Keratinocyte (primary cell): ENCODE data around the gene ATP5F1E. TPM values are rescaled to one million over a fixed set of nuclear protein-coding genes. Genes with fewer than 3 reads are reported as not detected.

Experiments
- DNase-seq: peaks from one replicate; pipeline ENCODE4 v3.0.0-alpha.2; 2011; ENCODE audit warnings: low read depth, missing footprints, low spot score
- FAIRE-seq: peaks from 2 replicates; lab custom pipeline; 2011; peaks lifted over from hg19 to GRCh38; lab: Jason Lieb, UNC
- H2AFZ ChIP-seq: 2 replicates; pipeline ENCODE4 v1.6.0; 2012; ENCODE audit warnings: low read length, control low read depth, inconsistent platforms; ENCODE audit not compliant: control insufficient read depth
- H3K27ac ChIP-seq: 2 replicates; pipeline ENCODE4 v1.5.1; 2011; ENCODE audit warnings: low read length; ENCODE audit not compliant: control insufficient read depth, insufficient read depth
- H3K27me3 ChIP-seq: 3 replicates; pipeline ENCODE4 v1.6.0; 2011; ENCODE audit warnings: low read length; ENCODE audit not compliant: control insufficient read depth, insufficient read depth; ENCODE audit errors: extremely low read depth
- H3K36me3 ChIP-seq, 2 experiments: 2 replicates in 1 of 2; 3 replicates in 1 of 2; pipeline ENCODE4 v1.5.1; 2011; ENCODE audit warnings: low read length in 2 of 2, mild to moderate bottlenecking in 1 of 2; ENCODE audit not compliant: control insufficient read depth in 2 of 2, insufficient read depth in 2 of 2; ENCODE audit errors: extremely low read depth in 1 of 2
- H3K4me1 ChIP-seq: 3 replicates; pipeline ENCODE4 v1.5.1; 2011; ENCODE audit warnings: low read length; ENCODE audit not compliant: control insufficient read depth, insufficient read depth; ENCODE audit errors: extremely low read depth
- H3K4me2 ChIP-seq: 3 replicates; pipeline ENCODE4 v1.6.0; 2011; ENCODE audit warnings: low read depth, low read length; ENCODE audit not compliant: control insufficient read depth, insufficient read depth; ENCODE audit errors: extremely low read depth
- H3K4me3 ChIP-seq, 3 experiments: fragments of 200-600 bp in 1 of 3; sonication (generic) in 1 of 3; 2 replicates in 2 of 3; 3 replicates in 1 of 3; pipeline ENCODE4 v1.5.1; 2011 to 2016; ENCODE audit warnings: low read length in 3 of 3, mild to moderate bottlenecking in 3 of 3, control low read depth in 2 of 3, inconsistent platforms in 1 of 3, low read depth in 1 of 3, mixed read lengths in 1 of 3, mixed run types in 1 of 3, moderate library complexity in 1 of 3; ENCODE audit not compliant: control insufficient read depth in 2 of 3, insufficient read depth in 2 of 3; ENCODE audit errors: extremely low read depth in 1 of 3
- H3K79me2 ChIP-seq: 2 replicates; pipeline ENCODE4 v1.6.0; 2012; ENCODE audit warnings: low read length; ENCODE audit not compliant: control insufficient read depth, insufficient read depth
- H3K9ac ChIP-seq: 3 replicates; pipeline ENCODE4 v1.6.0; 2011; ENCODE audit warnings: low read length; ENCODE audit not compliant: control insufficient read depth, insufficient read depth; ENCODE audit errors: extremely low read depth
- H3K9me1 ChIP-seq: 3 replicates; pipeline ENCODE4 v1.6.0; 2011; ENCODE audit warnings: low read length; ENCODE audit not compliant: control insufficient read depth, insufficient read depth; ENCODE audit errors: extremely low read depth
- H3K9me3 ChIP-seq: 2 replicates; pipeline ENCODE4 v1.5.1; 2012; ENCODE audit warnings: low read depth, low read length; ENCODE audit not compliant: control insufficient read depth
- H4K20me1 ChIP-seq: 3 replicates; pipeline ENCODE4 v1.6.0; 2011; ENCODE audit warnings: low read length; ENCODE audit not compliant: control insufficient read depth, insufficient read depth; ENCODE audit errors: extremely low read depth
- EZH2 ChIP-seq: IDR thresholded peaks from one replicate; pipeline ENCODE4 v1.6.1; 2012; ENCODE audit warnings: inconsistent platforms, mild to moderate bottlenecking, low read length, moderate library complexity
- dilution Hi-C: fragments of 300-500 bp; cut with MboI; formaldehyde crosslinking; loops from one replicate; pipeline ENCODE4 v1.7.0; 2020; ENCODE audit warnings: low sequenced_read_pairs; ENCODE audit not compliant: extremely low pct_ligation_motif_present
- polyA plus RNA-seq, 5 experiments: library from polyadenylated mRNA; depleted of rRNA in 3 of 5; stranded (reverse) in 3 of 5; stranded (forward) in 1 of 5; unstranded in 1 of 5; fragments of >200 nt; gene quantifications; 1 replicate in 1 of 5; 2 replicates in 3 of 5; 3 replicates in 1 of 5; pipeline versions ENCODE4 v1.2.1 to v1.2.3, GENCODE V29; 2011 to 2012; ENCODE audit warnings: missing spikeins in 2 of 5, low read depth in 1 of 5, low replicate concordance in 1 of 5
- TF ChIP-seq, protein P1 (sequence below), 3 experiments: IDR thresholded peaks in 1 of 3; conservative IDR thresholded peaks in 1 of 3; optimal IDR thresholded peaks in 1 of 3; 2 replicates in 2 of 3; 3 replicates in 1 of 3; pipeline versions ENCODE3 to v1.5.1; 2011; ENCODE audit warnings: low read length in 3 of 3, mild to moderate bottlenecking in 3 of 3, moderate library complexity in 2 of 3, control low read depth in 1 of 3, inconsistent platforms in 1 of 3; ENCODE audit not compliant: insufficient read depth in 2 of 3; ENCODE audit errors: extremely low read depth in 1 of 3

The ATP5F1E gene
- polyA plus RNA-seq, 1 donor (not counting 4 experiments of a cell fraction or from before 2014, with no cell fraction given), result 99.7 TPM

GRCh38 chr20:59050437-59050836 lies 18.3 kb upstream of the ATP5F1E start:
- Histone ChIP-seq H3K9me3 (no peaks in the 10 kb centered on the region), H3K36me3 (no peaks in the 10 kb centered on the region), H3K9me1 (no peaks in the 10 kb centered on the region), H3K4me1 (no peaks in the 10 kb centered on the region), H3K27me3 (no peaks in the 10 kb centered on the region), H3K79me2 (no peaks in the 10 kb centered on the region), H3K27ac (no peak overlapping the region), H2AFZ (no peak overlapping the region), H3K9ac (no peak overlapping the region), H3K4me3 (no peak overlapping the region), H3K4me2 (no peak overlapping the region), H4K20me1 (no peaks in the 10 kb centered on the region)
- dilution Hi-C loops, result no loop called here
- FAIRE-seq (no peak), DNase-seq (no peak)
- no peak for TF ChIP-seq EZH2
- TF ChIP-seq, protein P1, sequence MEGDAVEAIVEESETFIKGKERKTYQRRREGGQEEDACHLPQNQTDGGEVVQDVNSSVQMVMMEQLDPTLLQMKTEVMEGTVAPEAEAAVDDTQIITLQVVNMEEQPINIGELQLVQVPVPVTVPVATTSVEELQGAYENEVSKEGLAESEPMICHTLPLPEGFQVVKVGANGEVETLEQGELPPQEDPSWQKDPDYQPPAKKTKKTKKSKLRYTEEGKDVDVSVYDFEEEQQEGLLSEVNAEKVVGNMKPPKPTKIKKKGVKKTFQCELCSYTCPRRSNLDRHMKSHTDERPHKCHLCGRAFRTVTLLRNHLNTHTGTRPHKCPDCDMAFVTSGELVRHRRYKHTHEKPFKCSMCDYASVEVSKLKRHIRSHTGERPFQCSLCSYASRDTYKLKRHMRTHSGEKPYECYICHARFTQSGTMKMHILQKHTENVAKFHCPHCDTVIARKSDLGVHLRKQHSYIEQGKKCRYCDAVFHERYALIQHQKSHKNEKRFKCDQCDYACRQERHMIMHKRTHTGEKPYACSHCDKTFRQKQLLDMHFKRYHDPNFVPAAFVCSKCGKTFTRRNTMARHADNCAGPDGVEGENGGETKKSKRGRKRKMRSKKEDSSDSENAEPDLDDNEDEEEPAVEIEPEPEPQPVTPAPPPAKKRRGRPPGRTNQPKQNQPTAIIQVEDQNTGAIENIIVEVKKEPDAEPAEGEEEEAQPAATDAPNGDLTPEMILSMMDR (optimal IDR thresholded peaks at IDR 0.05 in 1 of 3, IDR thresholded peaks at IDR 0.05 in 1 of 3, conservative IDR thresholded peaks at IDR 0.05 in 1 of 3; ENCODE audit: extremely low read depth in 1 of 3, insufficient read depth in 2 of 3, low read length in 3 of 3), result no peak

GRCh38 chr20:59048681-59049030 lies 16.5 kb upstream of the ATP5F1E start:
- dilution Hi-C loops, result no loop called here
- no peak for FAIRE-seq
- H2AFZ ChIP-seq, result no peak overlapping the region

More at GRCh38 chr20:59048681-59049030, 16.5 kb upstream of the ATP5F1E start:
- Histone ChIP-seq H3K4me1 (peaks cover 3% of the 10 kb centered on the region), H4K20me1 (no peaks in the 10 kb centered on the region), H3K4me3 (no peak overlapping the region), H3K79me2 (no peaks in the 10 kb centered on the region), H3K36me3 (no peaks in the 10 kb centered on the region), H3K9ac (no peak overlapping the region), H3K27ac (no peak overlapping the region), H3K27me3 (no peaks in the 10 kb centered on the region), H3K9me1 (no peaks in the 10 kb centered on the region), H3K9me3 (no peaks in the 10 kb centered on the region), H3K4me2 (no peak overlapping the region)
- no peak for DNase-seq
- TF ChIP-seq, protein P1 (optimal IDR thresholded peaks at IDR 0.05 in 1 of 3, IDR thresholded peaks at IDR 0.05 in 1 of 3, conservative IDR thresholded peaks at IDR 0.05 in 1 of 3; ENCODE audit: extremely low read depth in 1 of 3, insufficient read depth in 2 of 3, low read length in 3 of 3), result no peak
- TF ChIP-seq EZH2, result no peak
